Hepatocyte (in vitro differentiated cells): ENCODE results near the gene RBM17.

Experiments
- EZH2 ChIP-seq: fragments of 200-600 bp; sonication (generic); IDR thresholded peaks from 2 replicates; pipeline ENCODE4 v1.6.1; 2016; ENCODE audit warnings: antibody characterized with exemption, mild to moderate bottlenecking, borderline replicate concordance
- TF ChIP-seq, protein P1 (sequence below): fragments of 200-600 bp; sonication (generic); IDR thresholded peaks from 2 replicates; pipeline ENCODE4 v1.5.1; 2016; ENCODE audit warnings: antibody characterized with exemption, mild to moderate bottlenecking; ENCODE audit not compliant: poor library complexity

DNA sequence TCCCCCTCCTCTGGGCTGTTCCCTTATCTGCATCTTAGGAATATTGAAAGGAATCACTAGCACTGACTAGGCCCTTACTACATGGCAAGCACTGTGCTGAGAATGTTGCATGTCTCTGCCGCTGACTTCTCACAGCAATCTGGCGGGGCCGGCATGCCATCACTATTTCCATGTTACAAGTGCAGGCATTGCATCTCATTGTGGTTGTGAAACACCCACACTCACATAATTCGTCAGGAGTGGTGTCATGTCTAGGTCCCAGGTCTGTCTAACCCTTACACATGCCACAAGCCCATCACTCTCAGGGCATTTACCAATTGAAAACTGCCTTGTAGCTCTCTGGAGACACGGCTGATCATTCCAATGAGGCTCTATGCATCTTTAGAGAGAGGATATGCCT is 18.2 kb upstream of the RBM17 start:
- TF ChIP-seq, protein P1, sequence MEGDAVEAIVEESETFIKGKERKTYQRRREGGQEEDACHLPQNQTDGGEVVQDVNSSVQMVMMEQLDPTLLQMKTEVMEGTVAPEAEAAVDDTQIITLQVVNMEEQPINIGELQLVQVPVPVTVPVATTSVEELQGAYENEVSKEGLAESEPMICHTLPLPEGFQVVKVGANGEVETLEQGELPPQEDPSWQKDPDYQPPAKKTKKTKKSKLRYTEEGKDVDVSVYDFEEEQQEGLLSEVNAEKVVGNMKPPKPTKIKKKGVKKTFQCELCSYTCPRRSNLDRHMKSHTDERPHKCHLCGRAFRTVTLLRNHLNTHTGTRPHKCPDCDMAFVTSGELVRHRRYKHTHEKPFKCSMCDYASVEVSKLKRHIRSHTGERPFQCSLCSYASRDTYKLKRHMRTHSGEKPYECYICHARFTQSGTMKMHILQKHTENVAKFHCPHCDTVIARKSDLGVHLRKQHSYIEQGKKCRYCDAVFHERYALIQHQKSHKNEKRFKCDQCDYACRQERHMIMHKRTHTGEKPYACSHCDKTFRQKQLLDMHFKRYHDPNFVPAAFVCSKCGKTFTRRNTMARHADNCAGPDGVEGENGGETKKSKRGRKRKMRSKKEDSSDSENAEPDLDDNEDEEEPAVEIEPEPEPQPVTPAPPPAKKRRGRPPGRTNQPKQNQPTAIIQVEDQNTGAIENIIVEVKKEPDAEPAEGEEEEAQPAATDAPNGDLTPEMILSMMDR = no peak
- no peak for TF ChIP-seq EZH2
